GM12865 (cell line): Measurements from ENCODE around the gene PRMT2.
A peak's percentile ranks its signal among the peaks of the same experiment; 100 is the strongest.

ENCODE experiments used
- DNase-seq: peaks from one replicate; pipeline ENCODE4 v3.0.0; 2010; ENCODE audit warnings: low read depth
- H3K4me3 ChIP-seq: 2 replicates; pipeline ENCODE4 v1.5.1; 2011; ENCODE audit warnings: mild to moderate bottlenecking, low read depth, low read length, control low read depth
- TF ChIP-seq, protein P1 (sequence below): IDR thresholded peaks from 2 replicates; pipeline ENCODE4 v1.5.1; 2011; ENCODE audit warnings: low read length, control low read depth, low read depth, inconsistent platforms; ENCODE audit not compliant: insufficient read depth; ENCODE audit errors: missing control alignments

PRMT2 gene

DNA sequence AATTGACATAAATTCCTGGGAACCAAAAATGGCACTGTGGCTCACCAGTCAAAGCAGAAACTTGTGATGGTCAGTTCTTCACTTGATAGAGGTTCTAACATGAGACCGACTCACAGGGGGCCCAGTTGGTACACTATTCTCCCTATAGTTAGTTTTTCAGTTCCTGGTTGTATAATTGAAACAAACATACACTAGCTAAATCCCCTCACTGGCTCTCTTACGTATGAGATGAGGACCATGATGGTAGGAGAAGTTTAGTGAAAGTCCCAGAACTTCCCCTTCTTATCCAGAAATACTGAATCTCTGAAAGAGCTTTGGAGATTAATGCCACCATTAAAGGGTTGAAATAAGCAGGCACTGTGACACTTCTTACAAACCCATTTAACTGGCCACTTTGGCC is 27.8 kb upstream of the PRMT2 start:
- TF ChIP-seq, protein P1, sequence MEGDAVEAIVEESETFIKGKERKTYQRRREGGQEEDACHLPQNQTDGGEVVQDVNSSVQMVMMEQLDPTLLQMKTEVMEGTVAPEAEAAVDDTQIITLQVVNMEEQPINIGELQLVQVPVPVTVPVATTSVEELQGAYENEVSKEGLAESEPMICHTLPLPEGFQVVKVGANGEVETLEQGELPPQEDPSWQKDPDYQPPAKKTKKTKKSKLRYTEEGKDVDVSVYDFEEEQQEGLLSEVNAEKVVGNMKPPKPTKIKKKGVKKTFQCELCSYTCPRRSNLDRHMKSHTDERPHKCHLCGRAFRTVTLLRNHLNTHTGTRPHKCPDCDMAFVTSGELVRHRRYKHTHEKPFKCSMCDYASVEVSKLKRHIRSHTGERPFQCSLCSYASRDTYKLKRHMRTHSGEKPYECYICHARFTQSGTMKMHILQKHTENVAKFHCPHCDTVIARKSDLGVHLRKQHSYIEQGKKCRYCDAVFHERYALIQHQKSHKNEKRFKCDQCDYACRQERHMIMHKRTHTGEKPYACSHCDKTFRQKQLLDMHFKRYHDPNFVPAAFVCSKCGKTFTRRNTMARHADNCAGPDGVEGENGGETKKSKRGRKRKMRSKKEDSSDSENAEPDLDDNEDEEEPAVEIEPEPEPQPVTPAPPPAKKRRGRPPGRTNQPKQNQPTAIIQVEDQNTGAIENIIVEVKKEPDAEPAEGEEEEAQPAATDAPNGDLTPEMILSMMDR, result no peak
- DNase-seq, result no peak
- H3K4me3 ChIP-seq, result no peak overlapping the region

DNA sequence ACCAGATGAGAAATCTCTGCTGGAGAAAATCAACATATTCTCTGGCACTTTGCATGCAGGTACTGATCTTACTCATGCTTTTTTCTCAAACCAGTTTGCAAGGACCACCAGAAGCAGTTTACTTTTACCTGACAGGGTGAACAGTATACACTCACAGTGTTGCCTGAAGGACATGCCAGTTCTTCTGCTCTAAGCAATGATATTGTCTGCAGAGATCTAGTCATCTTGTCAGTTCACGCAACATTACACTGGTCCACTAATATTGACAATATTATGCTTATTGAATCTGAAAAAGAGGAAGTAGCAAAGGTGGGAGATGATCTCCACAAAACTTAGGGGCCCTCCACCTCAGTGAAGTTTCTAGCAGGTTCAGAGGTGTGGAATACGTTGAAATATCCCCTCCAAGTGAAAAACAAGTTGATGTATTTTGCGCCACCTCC is 26.8 kb upstream of the PRMT2 start:
- TF ChIP-seq, protein P1, result no peak
- peak overlapping the region; percentile 40; the same call in 1 of the 2 replicates for H3K4me3 ChIP-seq
- DNase-seq, result peak; percentile 69

DNA sequence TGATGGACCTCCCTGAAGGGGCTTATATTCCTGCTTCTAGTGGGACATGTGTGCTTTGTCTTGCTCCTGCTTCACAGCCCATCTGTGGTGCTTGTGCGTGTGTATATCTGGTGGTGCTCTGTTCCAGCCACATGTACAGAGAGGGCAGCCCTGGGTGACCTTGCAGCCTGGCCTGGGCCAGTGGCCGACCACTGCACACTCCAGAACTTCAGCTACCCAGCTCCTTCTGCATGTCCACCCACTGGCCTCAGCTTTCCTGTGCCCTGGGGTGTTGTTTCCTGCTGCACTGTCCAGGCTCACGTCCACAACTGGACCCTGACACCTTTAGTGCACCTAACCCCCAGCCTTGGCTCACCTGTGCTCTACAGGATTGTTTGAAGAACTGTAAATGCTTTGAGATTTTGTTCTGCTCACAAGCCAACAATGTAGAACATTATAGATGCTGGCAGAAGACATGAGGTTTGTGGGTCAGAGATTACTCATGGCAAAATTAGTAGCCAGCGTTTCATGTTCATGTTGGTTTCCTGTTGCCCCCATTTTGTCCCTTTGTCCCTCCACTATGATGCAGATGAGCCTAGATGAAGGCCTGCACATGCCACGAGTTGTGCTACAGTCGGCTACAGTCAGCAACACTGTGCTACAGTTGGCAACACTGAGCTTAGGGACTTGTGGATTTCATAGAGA is 25.3 kb upstream of the PRMT2 start:
- DNase-seq, result peak; percentile 21
- TF ChIP-seq, protein P1, result no peak

DNA sequence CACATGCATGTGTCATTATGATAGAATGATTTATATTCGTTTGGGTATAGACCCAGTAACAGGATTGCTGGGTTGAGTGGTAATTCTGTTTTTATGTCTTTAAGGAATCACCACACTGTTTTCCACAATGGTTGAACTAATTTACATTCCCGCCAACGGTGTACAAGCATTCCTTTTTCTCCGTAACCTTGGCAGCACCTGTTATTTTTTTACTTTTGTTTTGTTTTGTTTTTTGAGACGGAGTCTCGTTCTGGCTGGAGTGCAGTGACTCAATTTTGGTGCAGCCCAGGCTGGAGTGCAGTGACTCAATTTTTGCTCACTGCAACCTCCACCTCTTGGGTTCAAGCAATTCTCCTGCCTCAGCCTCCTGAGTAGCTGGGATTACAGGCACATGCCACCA is 22.1 kb upstream of the PRMT2 start:
- H3K4me3 ChIP-seq, result no peak overlapping the region
- DNase-seq, result no peak
- TF ChIP-seq, protein P1, result no peak

More for the DNA sequence above, 25.3 kb upstream of the PRMT2 start:
- peak overlapping the region; percentile 40 for H3K4me3 ChIP-seq

DNA sequence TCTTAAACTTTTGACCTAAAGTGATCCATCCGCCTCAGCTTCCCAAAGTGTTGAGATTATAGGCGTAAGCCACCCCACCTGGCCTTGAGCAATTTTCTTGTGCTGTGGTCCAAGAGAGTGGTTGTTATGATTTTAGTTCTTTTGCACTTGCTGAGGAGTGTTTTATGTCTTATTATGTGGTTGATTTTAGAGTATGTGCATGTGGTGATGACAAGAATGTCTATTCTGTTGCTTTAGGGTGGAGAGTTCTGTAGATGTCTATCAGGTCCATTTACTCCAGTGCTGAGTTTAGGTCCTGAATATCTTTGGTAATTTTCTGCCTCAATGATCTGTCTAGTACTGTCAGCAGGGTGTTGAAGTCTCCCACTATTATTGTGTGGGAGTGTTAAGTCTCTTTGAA is 19.4 kb upstream of the PRMT2 start:
- TF ChIP-seq, protein P1, result no peak
- DNase-seq, result no peak

DNA sequence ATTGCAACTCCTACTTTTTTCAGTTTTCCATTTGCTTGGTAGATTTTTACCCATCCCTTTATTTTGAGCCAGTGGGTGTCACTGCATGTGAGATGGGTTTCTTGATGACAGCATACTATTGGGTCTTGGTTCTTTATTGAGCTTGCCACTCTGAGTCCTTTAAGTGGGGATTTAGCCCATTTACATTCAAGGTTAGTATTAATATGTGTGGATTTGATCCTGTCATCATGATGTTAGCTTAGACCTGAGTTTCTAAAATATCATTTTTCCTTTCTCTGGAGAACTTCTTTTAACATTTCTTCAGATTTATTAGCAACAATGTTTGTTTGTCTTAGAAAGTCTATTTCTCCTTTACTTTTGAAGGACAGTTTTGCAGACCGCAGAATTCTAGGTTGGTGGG is 18.8 kb upstream of the PRMT2 start:
- TF ChIP-seq, protein P1, result no peak
- H3K4me3 ChIP-seq, result no peak overlapping the region
- no peak for DNase-seq

More for the DNA sequence above, 19.4 kb upstream of the PRMT2 start:
- no peak overlapping the region for H3K4me3 ChIP-seq

DNA sequence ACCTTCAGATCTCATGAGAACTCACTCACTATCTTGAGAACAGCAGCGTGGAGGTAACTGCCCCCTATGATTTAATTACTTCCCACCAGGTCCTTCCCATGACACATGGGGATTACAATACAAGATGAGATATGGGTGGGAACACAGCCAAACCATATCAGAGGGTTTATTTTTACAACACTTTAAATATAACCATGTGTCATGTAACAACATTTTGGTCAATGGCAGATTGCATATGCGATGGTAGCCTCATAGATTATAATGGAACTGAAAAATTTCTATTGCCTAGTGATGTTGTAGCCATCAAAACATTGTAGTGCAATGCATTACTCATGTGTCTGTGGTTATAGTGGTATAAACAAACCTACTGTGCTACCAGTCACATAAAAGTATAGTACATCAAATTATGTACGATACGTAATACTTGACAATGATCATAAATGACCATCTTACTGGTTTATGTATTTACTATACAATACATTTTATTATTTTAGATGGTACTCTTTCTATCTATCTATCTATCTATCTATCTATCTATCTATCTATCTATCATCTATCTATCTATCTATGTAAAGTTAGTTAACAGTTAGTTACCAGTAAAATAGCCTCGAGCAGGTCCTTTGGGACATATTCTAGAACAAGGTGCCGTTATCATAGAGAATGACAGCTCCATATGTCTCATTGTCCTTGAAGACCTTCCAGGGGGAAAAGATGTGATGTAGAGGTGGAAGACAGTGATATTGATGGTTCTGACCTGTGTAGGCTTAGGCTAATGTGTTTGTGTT is 18.0 kb upstream of the PRMT2 start:
- no peak for DNase-seq
- no peak overlapping the region for H3K4me3 ChIP-seq
- TF ChIP-seq, protein P1, result no peak
